Spleen (tissue), 7 donors: Measurements from ENCODE around the gene ZNF559.

Experiments
- POLR2A ChIP-seq, 3 donors: fragments of 450-650 bp; IDR thresholded peaks; one replicate each; pipeline ENCODE4 v1.5.1; 2017; ENCODE audit warnings: antibody characterized with exemption in 3 of 3, mild to moderate bottlenecking in 1 of 3
- TF ChIP-seq, protein P1 (sequence below), 11 experiments: fragments of 200-600 bp in 7 of 11; fragments of 450-650 bp in 4 of 11; sonication (generic) in 4 of 11; IDR thresholded peaks in 8 of 11; conservative IDR thresholded peaks in 3 of 11; 1 replicate in 7 of 11; 2 replicates in 4 of 11; pipeline versions ENCODE4 v1.4.0 to v1.8.0; 2016 to 2021; ENCODE audit warnings: antibody characterized with exemption in 11 of 11, inconsistent platforms in 4 of 11, mild to moderate bottlenecking in 1 of 11
- donor health status: DM: no; HTN: no; CAD: no; lungs with moderate emphysema.
- donor health status: DM: no; HTN: no; CAD: no.
- donor health status: DM: no; HTN: no; CAD: no.

DNA sequence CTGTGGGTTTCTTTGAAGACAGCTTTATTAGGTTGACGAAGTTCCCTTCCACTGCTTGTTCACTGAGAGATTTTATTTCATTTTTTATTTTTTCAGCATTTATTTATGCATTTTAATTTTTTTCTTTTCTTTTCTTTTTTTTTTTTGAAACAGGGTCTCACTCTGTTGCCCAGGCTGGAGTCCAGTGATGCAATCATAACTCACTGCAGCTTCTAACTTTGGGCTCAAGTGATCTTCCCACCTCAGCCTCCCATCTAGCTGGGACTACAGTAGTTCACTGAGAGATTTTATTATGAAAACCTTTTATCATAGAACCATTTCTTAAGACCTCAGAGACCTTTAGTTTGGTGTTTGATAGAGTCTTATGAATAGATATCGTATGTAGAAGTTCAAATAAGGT lies 28.5 kb downstream of the ZNF559 start:
- TF ChIP-seq, protein P1, sequence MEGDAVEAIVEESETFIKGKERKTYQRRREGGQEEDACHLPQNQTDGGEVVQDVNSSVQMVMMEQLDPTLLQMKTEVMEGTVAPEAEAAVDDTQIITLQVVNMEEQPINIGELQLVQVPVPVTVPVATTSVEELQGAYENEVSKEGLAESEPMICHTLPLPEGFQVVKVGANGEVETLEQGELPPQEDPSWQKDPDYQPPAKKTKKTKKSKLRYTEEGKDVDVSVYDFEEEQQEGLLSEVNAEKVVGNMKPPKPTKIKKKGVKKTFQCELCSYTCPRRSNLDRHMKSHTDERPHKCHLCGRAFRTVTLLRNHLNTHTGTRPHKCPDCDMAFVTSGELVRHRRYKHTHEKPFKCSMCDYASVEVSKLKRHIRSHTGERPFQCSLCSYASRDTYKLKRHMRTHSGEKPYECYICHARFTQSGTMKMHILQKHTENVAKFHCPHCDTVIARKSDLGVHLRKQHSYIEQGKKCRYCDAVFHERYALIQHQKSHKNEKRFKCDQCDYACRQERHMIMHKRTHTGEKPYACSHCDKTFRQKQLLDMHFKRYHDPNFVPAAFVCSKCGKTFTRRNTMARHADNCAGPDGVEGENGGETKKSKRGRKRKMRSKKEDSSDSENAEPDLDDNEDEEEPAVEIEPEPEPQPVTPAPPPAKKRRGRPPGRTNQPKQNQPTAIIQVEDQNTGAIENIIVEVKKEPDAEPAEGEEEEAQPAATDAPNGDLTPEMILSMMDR (IDR thresholded peaks at IDR 0.05 in 8 of 11, conservative IDR thresholded peaks at IDR 0.05 in 3 of 11): no peak
- TF ChIP-seq POLR2A (IDR thresholded peaks at IDR 0.05): no peak
